A549 (cell line): Measurements from ENCODE around the gene TNP2. TPM values are rescaled to one million over a fixed set of nuclear protein-coding genes. Genes with fewer than 3 reads are reported as not detected.

Experiments
- ATAC-seq, 2 experiments: fragments of 200-7000 bp in 1 of 2; fragments of >200 bp in 1 of 2; cut with Nextera tagmentation in 1 of 2; cut with Tn5 transposase in 1 of 2; 3 replicates each; pipeline versions ENCODE4 v1.8.0 to v1.9.1; 2018 to 2020; ENCODE audit warnings: mild to moderate bottlenecking in 1 of 2, moderate library complexity in 1 of 2
- CTCF ChIA-PET: fragments of 300-600 bp; sonication (Branson Sonifier 250); formaldehyde crosslinking; extraction: SDS; loops from one replicate; lab custom pipeline; 2021; ENCODE audit warnings: antibody characterized with exemption, inconsistent platforms; lab: Yijun Ruan, JAX
- POLR2A ChIA-PET: fragments of 350-600 bp; formaldehyde crosslinking; extraction: SDS; loops from one replicate; lab custom pipeline; 2021; ENCODE audit warnings: antibody characterized with exemption, inconsistent platforms; lab: Yijun Ruan, JAX
- DNase-seq, 2 experiments: peaks; one replicate each; pipeline versions ENCODE4 v3.0.0 to v3.0.0-alpha.2; 2011 to 2016; ENCODE audit warnings: low read depth in 1 of 2, low spot score in 1 of 2
- FAIRE-seq: peaks from 2 replicates; lab custom pipeline; 2011; peaks lifted over from hg19 to GRCh38; lab: Jason Lieb, UNC
- H3K27ac ChIP-seq, 2 experiments: fragments of >200 bp; sonication (Bioruptor Twin); formaldehyde crosslinking; 3 replicates each; pipeline ENCODE4 v1.5.1; 2016 to 2017
- H3K4me1 ChIP-seq: fragments of >200 bp; sonication (Bioruptor Twin); formaldehyde crosslinking; 3 replicates; pipeline ENCODE4 v1.6.1; 2016
- H3K4me2 ChIP-seq: fragments of >200 bp; sonication (Bioruptor Twin); formaldehyde crosslinking; 3 replicates; pipeline ENCODE4 v1.6.1; 2016
- H3K4me3 ChIP-seq: fragments of >200 bp; sonication (Bioruptor Twin); formaldehyde crosslinking; 3 replicates; pipeline ENCODE4 v1.5.1; 2016
- H3K9me3 ChIP-seq: fragments of >200 bp; sonication (Bioruptor Twin); formaldehyde crosslinking; 3 replicates; pipeline ENCODE4 v1.6.1; 2016
- BCL3 ChIP-seq: fragments of >200 bp; sonication (Bioruptor Twin); formaldehyde crosslinking; IDR thresholded peaks from 3 replicates; pipeline ENCODE4 v1.6.1; 2016
- CHD2 ChIP-seq: fragments of 150-350 bp; IDR thresholded peaks from 2 replicates; pipeline ENCODE4 v1.6.1; 2014; ENCODE audit warnings: low read length; ENCODE audit not compliant: partially characterized antibody
- EHF ChIP-seq: fragments of 250-450 bp; sonication (Bioruptor Pico); IDR thresholded peaks from 2 replicates; pipeline ENCODE4 v1.5.0; 2020; ENCODE audit warnings: mild to moderate bottlenecking
- EHMT2 ChIP-seq: fragments of 200-600 bp; sonication (generic); IDR thresholded peaks from 2 replicates; pipeline ENCODE4 v1.6.1; 2016; ENCODE audit warnings: antibody characterized with exemption, low read depth, mild to moderate bottlenecking, moderate library complexity
- EP300 ChIP-seq, 2 experiments: fragments of >200 bp; sonication (Bioruptor Twin); formaldehyde crosslinking; IDR thresholded peaks; 2 replicates in 1 of 2; 3 replicates in 1 of 2; pipeline ENCODE4 v1.6.1; 2016 to 2017
- FOXS1 ChIP-seq: fragments of 250-450 bp; sonication (Bioruptor Pico); IDR thresholded peaks from 2 replicates; pipeline ENCODE4 v1.5.0; 2020; ENCODE audit warnings: mild to moderate bottlenecking, moderate library complexity
- GATA3 ChIP-seq: IDR thresholded peaks from 2 replicates; pipeline ENCODE4 v1.6.1; 2012; ENCODE audit warnings: borderline replicate concordance
- HES2 ChIP-seq: fragments of >200 bp; sonication (Bioruptor Twin); formaldehyde crosslinking; IDR thresholded peaks from 2 replicates; pipeline ENCODE4 v1.6.1; 2016
- HOXA7 ChIP-seq: fragments of 250-450 bp; sonication (Bioruptor Pico); IDR thresholded peaks from 2 replicates; pipeline ENCODE4 v1.5.0; 2020; ENCODE audit warnings: mild to moderate bottlenecking, moderate library complexity
- HOXB13 ChIP-seq: fragments of 250-450 bp; sonication (Bioruptor Pico); IDR thresholded peaks from 2 replicates; pipeline ENCODE4 v1.5.0; 2020; ENCODE audit warnings: low read depth, mild to moderate bottlenecking, moderate library complexity
- JUNB ChIP-seq: fragments of >200 bp; sonication (Bioruptor Twin); formaldehyde crosslinking; IDR thresholded peaks from 2 replicates; pipeline ENCODE4 v1.6.1; 2016
- MAFK ChIP-seq: fragments of 450-650 bp; IDR thresholded peaks from 2 replicates; pipeline ENCODE4 v1.6.1; 2014; ENCODE audit not compliant: partially characterized antibody
- MAX ChIP-seq: IDR thresholded peaks from 2 replicates; pipeline ENCODE4 v1.6.1; 2012
- MAZ ChIP-seq: fragments of 150-350 bp; IDR thresholded peaks from 2 replicates; pipeline ENCODE4 v1.6.1; 2014; ENCODE audit warnings: antibody characterized with exemption, low read depth, low read length, borderline replicate concordance
- MYC ChIP-seq: IDR thresholded peaks from 2 replicates; pipeline ENCODE4 v1.6.1; 2012; ENCODE audit warnings: mild to moderate bottlenecking, inconsistent platforms, low read length, improper control_type of control experiment, borderline replicate concordance
- NFE2L2 ChIP-seq: fragments of 150-350 bp; conservative IDR thresholded peaks from 2 replicates; pipeline ENCODE4 v1.6.1; 2014; ENCODE audit warnings: low read length
- NR3C1 ChIP-seq: fragments of >200 bp; sonication (Bioruptor Twin); formaldehyde crosslinking; IDR thresholded peaks from 3 replicates; pipeline ENCODE4 v1.6.1; 2017
- PHF8 ChIP-seq: fragments of 200-600 bp; sonication (generic); IDR thresholded peaks from 2 replicates; pipeline ENCODE4 v1.6.1; 2016; ENCODE audit warnings: low read depth, mild to moderate bottlenecking, antibody characterized with exemption, moderate library complexity, borderline replicate concordance
- RFX5 ChIP-seq: fragments of 450-650 bp; IDR thresholded peaks from 2 replicates; pipeline ENCODE4 v1.7.1; 2014; ENCODE audit warnings: antibody characterized with exemption, mild to moderate bottlenecking, moderate library complexity
- SMC3 ChIP-seq: fragments of >200 bp; sonication (Bioruptor Twin); formaldehyde crosslinking; IDR thresholded peaks from 3 replicates; pipeline ENCODE4 v1.6.1; 2018; ENCODE audit warnings: inconsistent platforms
- SREBF2 ChIP-seq: fragments of 450-650 bp; IDR thresholded peaks from 2 replicates; pipeline ENCODE4 v1.6.1; 2014; ENCODE audit warnings: mild to moderate bottlenecking, moderate library complexity
- TFCP2L1 ChIP-seq: fragments of 250-450 bp; sonication (Bioruptor Pico); IDR thresholded peaks from 2 replicates; pipeline ENCODE4 v1.5.0; 2021; ENCODE audit warnings: mild to moderate bottlenecking
- USF2 ChIP-seq: fragments of 450-650 bp; IDR thresholded peaks from 2 replicates; pipeline ENCODE4 v1.6.1; 2014; ENCODE audit warnings: antibody characterized with exemption
- ZFP36 ChIP-seq: fragments of 450-650 bp; IDR thresholded peaks from 2 replicates; pipeline ENCODE4 v1.6.1; 2014; ENCODE audit warnings: borderline replicate concordance; ENCODE audit not compliant: partially characterized antibody
- ZSCAN20 ChIP-seq: fragments of 250-450 bp; sonication (Bioruptor Pico); IDR thresholded peaks from 2 replicates; pipeline ENCODE4 v1.8.0; 2022; ENCODE audit warnings: mild to moderate bottlenecking, moderate library complexity
- WGBS: methylation state at CpG from one replicate; pipeline ENCODE4 v1.1.6; 2017; ENCODE audit errors: missing lambda C conversion rate; 5-methylcytosine and 5-hydroxymethylcytosine counted together
- polyA plus RNA-seq, 4 experiments: library from polyadenylated mRNA; depleted of rRNA in 3 of 4; stranded (reverse); fragments of >200 nt; fragmentation: RNase III in 1 of 4; extraction: RNeasy Plus Mini Kit Qiagen cat#74134 plus additional on column Dnase treatment in 1 of 4; gene quantifications; 2 replicates in 3 of 4; 3 replicates in 1 of 4; pipeline ENCODE4 v1.2.3, GENCODE V29; 2011 to 2017
- TF ChIP-seq, protein P1 (sequence below): IDR thresholded peaks from 2 replicates; pipeline ENCODE4 v1.6.1; 2012; ENCODE audit warnings: low read depth, borderline replicate concordance
- TF ChIP-seq, protein P2 (sequence below): fragments of >200 bp; sonication (Bioruptor Twin); formaldehyde crosslinking; IDR thresholded peaks from 3 replicates; pipeline ENCODE4 v1.5.1; 2016
- TF ChIP-seq, protein P3 (sequence below): fragments of 200-600 bp; sonication (generic); IDR thresholded peaks from 2 replicates; pipeline ENCODE4 v1.6.1; 2016; ENCODE audit warnings: antibody characterized with exemption, mild to moderate bottlenecking, moderate library complexity

Gene TNP2
- polyA plus RNA-seq, 2 of the 4 experiments (the other 2 are of a cell fraction): not detected

- POLR2A ChIA-PET: no interaction called here
- H3K4me1 ChIP-seq: no peaks in the 10 kb centered on the region
- no peak overlapping the region for H3K4me3 ChIP-seq
- no peak for ATAC-seq
- WGBS: 80% methylated on average over 10 of the region's 10 CpGs
- FAIRE-seq: no peak
- TF ChIP-seq, protein P1, sequence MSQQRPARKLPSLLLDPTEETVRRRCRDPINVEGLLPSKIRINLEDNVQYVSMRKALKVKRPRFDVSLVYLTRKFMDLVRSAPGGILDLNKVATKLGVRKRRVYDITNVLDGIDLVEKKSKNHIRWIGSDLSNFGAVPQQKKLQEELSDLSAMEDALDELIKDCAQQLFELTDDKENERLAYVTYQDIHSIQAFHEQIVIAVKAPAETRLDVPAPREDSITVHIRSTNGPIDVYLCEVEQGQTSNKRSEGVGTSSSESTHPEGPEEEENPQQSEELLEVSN: no peak
- TF ChIP-seq ZFP36 (no peak), USF2 (no peak), MYC (no peak), TFCP2L1 (CRISPR knock-in tag) (no peak), SMC3 (no peak), ZSCAN20 (CRISPR knock-in tag) (no peak), GATA3 (no peak), NFE2L2 (no peak), HOXA7 (CRISPR knock-in tag) (no peak), JUNB (no peak), NR3C1 (no peak), HOXB13 (CRISPR knock-in tag) (no peak), HES2 (no peak), RFX5 (no peak), PHF8 (no peak)
- TF ChIP-seq, protein P2, sequence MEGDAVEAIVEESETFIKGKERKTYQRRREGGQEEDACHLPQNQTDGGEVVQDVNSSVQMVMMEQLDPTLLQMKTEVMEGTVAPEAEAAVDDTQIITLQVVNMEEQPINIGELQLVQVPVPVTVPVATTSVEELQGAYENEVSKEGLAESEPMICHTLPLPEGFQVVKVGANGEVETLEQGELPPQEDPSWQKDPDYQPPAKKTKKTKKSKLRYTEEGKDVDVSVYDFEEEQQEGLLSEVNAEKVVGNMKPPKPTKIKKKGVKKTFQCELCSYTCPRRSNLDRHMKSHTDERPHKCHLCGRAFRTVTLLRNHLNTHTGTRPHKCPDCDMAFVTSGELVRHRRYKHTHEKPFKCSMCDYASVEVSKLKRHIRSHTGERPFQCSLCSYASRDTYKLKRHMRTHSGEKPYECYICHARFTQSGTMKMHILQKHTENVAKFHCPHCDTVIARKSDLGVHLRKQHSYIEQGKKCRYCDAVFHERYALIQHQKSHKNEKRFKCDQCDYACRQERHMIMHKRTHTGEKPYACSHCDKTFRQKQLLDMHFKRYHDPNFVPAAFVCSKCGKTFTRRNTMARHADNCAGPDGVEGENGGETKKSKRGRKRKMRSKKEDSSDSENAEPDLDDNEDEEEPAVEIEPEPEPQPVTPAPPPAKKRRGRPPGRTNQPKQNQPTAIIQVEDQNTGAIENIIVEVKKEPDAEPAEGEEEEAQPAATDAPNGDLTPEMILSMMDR: no peak
- TF ChIP-seq, all 56 proteins: peak for 0
- DNase-seq: no peak
- H3K4me2 ChIP-seq: no peak overlapping the region
- no peaks in the 10 kb centered on the region for H3K9me3 ChIP-seq
- no peak overlapping the region for H3K27ac ChIP-seq
- CTCF ChIA-PET: interaction anchor here (2.1 kb wide), 1 partner anchor 20 kb away, joined by 13 read pairs; the partner anchor contains the start of gene SOCS1
Measured at GRCh38 chr16:11236461-11237254, 32.5 kb downstream of the TNP2 start.

GRCh38 chr16:11235703-11235991, 33.5 kb downstream of the TNP2 start:
- ATAC-seq: no peak
- no peak for FAIRE-seq
- Histone ChIP-seq H3K4me1 (no peaks in the 10 kb centered on the region), H3K4me2 (no peak overlapping the region), H3K9me3 (no peaks in the 10 kb centered on the region), H3K4me3 (no peak overlapping the region), H3K27ac (no peak overlapping the region)
- no peak for DNase-seq
- WGBS: 80% methylated on average over 5 of the region's 5 CpGs
- ChIA-PET POLR2A (interaction anchor here (0.6 kb wide), 1 partner anchor 111 kb away, joined by 4 read pairs; no protein-coding TSS in a partner anchor), CTCF (interaction anchor here (2.1 kb wide), 1 partner anchor 21 kb away, joined by 13 read pairs; the partner anchor contains the start of gene SOCS1)
- no peak for TF ChIP-seq EHMT2
- no peak for TF ChIP-seq EP300 (IDR thresholded peaks at IDR 0.05)
- no peak for TF ChIP-seq FOXS1 (CRISPR knock-in tag)
- no peak for TF ChIP-seq MAZ
- TF ChIP-seq TFCP2L1 (CRISPR knock-in tag): no peak
- no peak for TF ChIP-seq JUNB
- TF ChIP-seq MAFK: no peak
- no peak for TF ChIP-seq ZFP36
- TF ChIP-seq, protein P3, sequence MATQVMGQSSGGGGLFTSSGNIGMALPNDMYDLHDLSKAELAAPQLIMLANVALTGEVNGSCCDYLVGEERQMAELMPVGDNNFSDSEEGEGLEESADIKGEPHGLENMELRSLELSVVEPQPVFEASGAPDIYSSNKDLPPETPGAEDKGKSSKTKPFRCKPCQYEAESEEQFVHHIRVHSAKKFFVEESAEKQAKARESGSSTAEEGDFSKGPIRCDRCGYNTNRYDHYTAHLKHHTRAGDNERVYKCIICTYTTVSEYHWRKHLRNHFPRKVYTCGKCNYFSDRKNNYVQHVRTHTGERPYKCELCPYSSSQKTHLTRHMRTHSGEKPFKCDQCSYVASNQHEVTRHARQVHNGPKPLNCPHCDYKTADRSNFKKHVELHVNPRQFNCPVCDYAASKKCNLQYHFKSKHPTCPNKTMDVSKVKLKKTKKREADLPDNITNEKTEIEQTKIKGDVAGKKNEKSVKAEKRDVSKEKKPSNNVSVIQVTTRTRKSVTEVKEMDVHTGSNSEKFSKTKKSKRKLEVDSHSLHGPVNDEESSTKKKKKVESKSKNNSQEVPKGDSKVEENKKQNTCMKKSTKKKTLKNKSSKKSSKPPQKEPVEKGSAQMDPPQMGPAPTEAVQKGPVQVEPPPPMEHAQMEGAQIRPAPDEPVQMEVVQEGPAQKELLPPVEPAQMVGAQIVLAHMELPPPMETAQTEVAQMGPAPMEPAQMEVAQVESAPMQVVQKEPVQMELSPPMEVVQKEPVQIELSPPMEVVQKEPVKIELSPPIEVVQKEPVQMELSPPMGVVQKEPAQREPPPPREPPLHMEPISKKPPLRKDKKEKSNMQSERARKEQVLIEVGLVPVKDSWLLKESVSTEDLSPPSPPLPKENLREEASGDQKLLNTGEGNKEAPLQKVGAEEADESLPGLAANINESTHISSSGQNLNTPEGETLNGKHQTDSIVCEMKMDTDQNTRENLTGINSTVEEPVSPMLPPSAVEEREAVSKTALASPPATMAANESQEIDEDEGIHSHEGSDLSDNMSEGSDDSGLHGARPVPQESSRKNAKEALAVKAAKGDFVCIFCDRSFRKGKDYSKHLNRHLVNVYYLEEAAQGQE: no peak
- no peak for TF ChIP-seq SREBF2
- TF ChIP-seq CHD2: no peak
- TF ChIP-seq MAX: no peak
- no peak for TF ChIP-seq EHF
- TF ChIP-seq BCL3: no peak
